Endothelial cell of umbilical vein (primary cell): ENCODE data around the gene EVPLL. TPM values are rescaled to one million over a fixed set of nuclear protein-coding genes. Genes with fewer than 3 reads are reported as not detected.

Experiments
- BruUV-seq: library from RNA; stranded (reverse); fragments of 400-500 nt; replicated peaks from 2 replicates; lab custom pipeline; 2021; lab: Mats Ljungman, UMichigan
- CTCF ChIA-PET: fragments of 300-600, 350-600 bp; sonication (Branson Sonifier 250); formaldehyde crosslinking; loops from one replicate; lab custom pipeline; 2021; ENCODE audit warnings: antibody characterized with exemption, inconsistent platforms; lab: Charles Lee
- POLR2A ChIA-PET: fragments of 300-600, 350-600 bp; sonication (Branson Sonifier 250); formaldehyde crosslinking; loops from one replicate; lab custom pipeline; 2021; ENCODE audit warnings: antibody characterized with exemption, inconsistent platforms; lab: Charles Lee
- DNase-seq: peaks from one replicate; pipeline ENCODE4 v3.0.0-alpha.2; 2011; ENCODE audit warnings: low read depth, low spot score
- FAIRE-seq: peaks from 2 replicates; lab custom pipeline; 2011; peaks lifted over from hg19 to GRCh38; lab: Jason Lieb, UNC
- H2AFZ ChIP-seq: 2 replicates; pipeline ENCODE4 v1.6.0; 2012; ENCODE audit warnings: low read depth, low read length, control low read depth, inconsistent platforms
- H3K27ac ChIP-seq: 2 replicates; pipeline ENCODE4 v1.5.1; 2011; ENCODE audit warnings: low read depth, mild to moderate bottlenecking, control low read depth, low read length, moderate library complexity; ENCODE audit not compliant: insufficient read depth
- H3K27me3 ChIP-seq, 2 experiments: 2 replicates each; pipeline versions ENCODE4 v1.6.0 to v1.6.1; 2011; ENCODE audit warnings: low read length in 2 of 2, mixed read lengths in 1 of 2; ENCODE audit not compliant: control insufficient read depth in 2 of 2, insufficient read depth in 2 of 2
- H3K36me3 ChIP-seq, 2 experiments: 2 replicates in 1 of 2; 3 replicates in 1 of 2; pipeline ENCODE4 v1.5.1; 2011; ENCODE audit warnings: low read length in 2 of 2, mild to moderate bottlenecking in 1 of 2, moderate library complexity in 1 of 2; ENCODE audit not compliant: control insufficient read depth in 2 of 2, insufficient read depth in 2 of 2; ENCODE audit errors: extremely low read depth in 1 of 2
- H3K4me1 ChIP-seq: 3 replicates; pipeline ENCODE4 v1.5.1; 2011; ENCODE audit warnings: mild to moderate bottlenecking, low read length; ENCODE audit not compliant: control insufficient read depth, insufficient read depth; ENCODE audit errors: extremely low read depth
- H3K4me2 ChIP-seq: 2 replicates; pipeline ENCODE4 v1.6.1; 2011; ENCODE audit warnings: low read length, control low read depth, mixed read lengths; ENCODE audit not compliant: insufficient read depth
- H3K4me3 ChIP-seq, 3 experiments: fragments of 200-600 bp in 1 of 3; sonication (generic), shearing (Covaris generic) in 1 of 3; replicated peaks in 1 of 3; 2 replicates each; pipeline ENCODE4 v1.5.1; 2011 to 2016; ENCODE audit warnings: control low read depth in 3 of 3, low read length in 3 of 3, mild to moderate bottlenecking in 2 of 3, inconsistent platforms in 1 of 3, low read depth in 1 of 3, moderate library complexity in 1 of 3; ENCODE audit not compliant: insufficient read depth in 1 of 3
- H3K79me2 ChIP-seq: 2 replicates; pipeline ENCODE4 v1.6.0; 2012; ENCODE audit warnings: low read length, inconsistent platforms; ENCODE audit not compliant: control insufficient read depth, insufficient read depth
- H3K9ac ChIP-seq: replicated peaks from 2 replicates; pipeline ENCODE3; 2011; ENCODE audit warnings: low read length, control low read depth; ENCODE audit not compliant: insufficient read depth; ENCODE audit errors: extremely low read depth
- H3K9me1 ChIP-seq: replicated peaks from 3 replicates; pipeline ENCODE4 v1.6.0; 2011; ENCODE audit warnings: mild to moderate bottlenecking, low read length; ENCODE audit not compliant: control insufficient read depth, insufficient read depth; ENCODE audit errors: extremely low read depth
- H3K9me3 ChIP-seq: replicated peaks from 2 replicates; pipeline ENCODE4 v1.5.1; 2012; ENCODE audit warnings: low read length, inconsistent platforms; ENCODE audit not compliant: control insufficient read depth, insufficient read depth
- H4K20me1 ChIP-seq: replicated peaks from 2 replicates; pipeline ENCODE3; 2011; ENCODE audit warnings: mild to moderate bottlenecking, low read length; ENCODE audit not compliant: control insufficient read depth, insufficient read depth; ENCODE audit errors: extremely low read depth
- EZH2 ChIP-seq: IDR thresholded peaks from 2 replicates; pipeline ENCODE4 v1.6.1; 2012; ENCODE audit warnings: borderline replicate concordance, low read depth, mild to moderate bottlenecking, moderate library complexity, low read length, inconsistent platforms; ENCODE audit not compliant: severe bottlenecking
- FOS ChIP-seq: IDR thresholded peaks from 2 replicates; pipeline ENCODE4 v1.6.1; 2011; ENCODE audit warnings: mild to moderate bottlenecking, low read length, moderate library complexity, borderline replicate concordance; ENCODE audit not compliant: insufficient read depth
- GATA2 ChIP-seq: IDR thresholded peaks from 2 replicates; pipeline ENCODE4 v1.7.0; 2011; ENCODE audit warnings: low read depth, mild to moderate bottlenecking, moderate library complexity, mixed read lengths, low read length; ENCODE audit not compliant: insufficient read length, insufficient read depth
- JUN ChIP-seq: IDR thresholded peaks from 2 replicates; pipeline ENCODE4 v1.6.1; 2011; ENCODE audit warnings: borderline replicate concordance, low read depth; ENCODE audit not compliant: insufficient read length, insufficient read depth
- MAX ChIP-seq: IDR thresholded peaks from 2 replicates; pipeline ENCODE4 v1.6.1; 2011; ENCODE audit not compliant: insufficient read depth, insufficient read length
- MYC ChIP-seq: IDR thresholded peaks from one replicate; pipeline ENCODE4 v1.6.1; 2011; ENCODE audit warnings: mild to moderate bottlenecking, low read depth, low read length
- POLR2A ChIP-seq: IDR thresholded peaks from 2 replicates; pipeline ENCODE4 v1.6.1; 2012; ENCODE audit warnings: low read depth, mild to moderate bottlenecking, control low read depth, low read length
- POLR2AphosphoS5 ChIP-seq: IDR thresholded peaks from 2 replicates; pipeline ENCODE4 v1.6.1; 2012; ENCODE audit warnings: low read depth, mild to moderate bottlenecking, control low read depth, low read length, moderate library complexity; ENCODE audit not compliant: insufficient read depth
- dilution Hi-C: fragments of 300-500 bp; cut with MboI; formaldehyde crosslinking; loops from one replicate; pipeline ENCODE4 v1.15.0; 2019; ENCODE audit warnings: low sequenced_read_pairs; ENCODE audit not compliant: extremely low pct_ligation_motif_present
- intact Hi-C: fragments of 100-400 bp; cut with micrococcal nuclease; formaldehyde crosslinking; loops from one replicate; pipeline ENCODE4 v1.10.0; 2022
- polyA plus RNA-seq, 4 experiments: library from polyadenylated mRNA; depleted of rRNA in 3 of 4; stranded (reverse) in 3 of 4; unstranded in 1 of 4; fragments of >200 nt; gene quantifications; 2 replicates each; pipeline versions ENCODE4 v1.2.1 to v1.2.3, GENCODE V29; 2011 to 2012; ENCODE audit warnings: missing spikeins in 1 of 4
- total RNA-seq: library from RNA; stranded (reverse); gene quantifications from 2 replicates; pipeline ENCODE4 v1.2.3, GENCODE V29; 2021
- TF ChIP-seq, protein P1 (sequence below), 2 donors: IDR thresholded peaks; 1 replicate in 1 of 2; 2 replicates in 1 of 2; pipeline ENCODE4 v1.5.1; 2011; ENCODE audit warnings: low read length in 2 of 2, mild to moderate bottlenecking in 2 of 2, moderate library complexity in 2 of 2, control low read depth in 1 of 2, inconsistent platforms in 1 of 2, low read depth in 1 of 2; ENCODE audit not compliant: insufficient read depth in 1 of 2; ENCODE audit errors: extremely low read depth in 1 of 2

The EVPLL gene
- total and polyA plus RNA-seq, 2 donors (not counting 3 experiments of a cell fraction or from before 2014, with no cell fraction given), result not detected

GRCh38 chr17:18356624-18357023 lies 21.0 kb upstream of the EVPLL start:
- intact Hi-C loops, result no loop called here
- Histone ChIP-seq H3K9me1 (no peaks in the 10 kb centered on the region), H3K4me1 (no peaks in the 10 kb centered on the region), H3K36me3 (no peaks in the 10 kb centered on the region), H3K9me3 (no peaks in the 10 kb centered on the region), H3K79me2 (no peaks in the 10 kb centered on the region), H3K27me3 (no peaks in the 10 kb centered on the region), H3K4me3 (no peak overlapping the region), H3K27ac (no peak overlapping the region), H3K9ac (no peak overlapping the region), H2AFZ (no peak overlapping the region), H3K4me2 (no peak overlapping the region), H4K20me1 (no peaks in the 10 kb centered on the region)
- TF ChIP-seq POLR2A, result no peak
- TF ChIP-seq FOS, result no peak
- TF ChIP-seq POLR2AphosphoS5, result no peak
- TF ChIP-seq MAX, result no peak
- CTCF ChIA-PET, result interaction anchor here (1.3 kb wide), 1 partner anchor 17 kb away, joined by 3 read pairs; no protein-coding TSS in a partner anchor
- BruUV-seq, result no TSS peak
- dilution Hi-C loops, result no loop called here
- POLR2A ChIA-PET, result no interaction called here
- DNase-seq (no peak), FAIRE-seq (no peak)

DNA sequence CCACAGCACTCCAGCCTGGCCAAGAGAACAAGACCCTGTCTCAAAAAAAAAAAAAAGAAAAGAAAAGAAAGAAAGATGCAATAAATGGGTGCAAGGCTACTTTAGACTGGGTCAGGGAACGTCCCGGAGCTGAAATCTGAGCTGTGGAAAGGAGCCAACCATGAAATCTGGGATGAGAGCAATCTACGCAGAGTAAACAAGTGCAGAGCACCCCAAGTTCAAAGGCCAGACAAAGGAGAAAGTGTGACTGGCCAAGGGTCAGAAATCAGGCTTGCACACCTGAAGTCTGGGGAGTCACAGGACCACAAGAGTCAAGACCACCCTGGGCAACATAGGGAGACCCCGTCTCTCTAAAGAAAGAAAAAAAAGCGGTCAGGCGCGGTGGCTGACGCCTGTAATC lies 17.1 kb upstream of the EVPLL start:
- intact Hi-C loops, result no loop called here
- H3K4me1 ChIP-seq, result peaks cover 6% of the 10 kb centered on the region
- dilution Hi-C loops, result no loop called here
- no peak overlapping the region for H3K27ac ChIP-seq
- DNase-seq, result no peak
- no peak overlapping the region for H3K9ac ChIP-seq
- no peaks in the 10 kb centered on the region for H3K9me1 ChIP-seq
- no peaks in the 10 kb centered on the region for H4K20me1 ChIP-seq
- H3K9me3 ChIP-seq, result no peaks in the 10 kb centered on the region
- TF ChIP-seq EZH2 (no peak), FOS (no peak), MYC (no peak), MAX (no peak), POLR2AphosphoS5 (no peak), JUN (no peak), POLR2A (no peak), GATA2 (no peak)
- TF ChIP-seq, protein P1, sequence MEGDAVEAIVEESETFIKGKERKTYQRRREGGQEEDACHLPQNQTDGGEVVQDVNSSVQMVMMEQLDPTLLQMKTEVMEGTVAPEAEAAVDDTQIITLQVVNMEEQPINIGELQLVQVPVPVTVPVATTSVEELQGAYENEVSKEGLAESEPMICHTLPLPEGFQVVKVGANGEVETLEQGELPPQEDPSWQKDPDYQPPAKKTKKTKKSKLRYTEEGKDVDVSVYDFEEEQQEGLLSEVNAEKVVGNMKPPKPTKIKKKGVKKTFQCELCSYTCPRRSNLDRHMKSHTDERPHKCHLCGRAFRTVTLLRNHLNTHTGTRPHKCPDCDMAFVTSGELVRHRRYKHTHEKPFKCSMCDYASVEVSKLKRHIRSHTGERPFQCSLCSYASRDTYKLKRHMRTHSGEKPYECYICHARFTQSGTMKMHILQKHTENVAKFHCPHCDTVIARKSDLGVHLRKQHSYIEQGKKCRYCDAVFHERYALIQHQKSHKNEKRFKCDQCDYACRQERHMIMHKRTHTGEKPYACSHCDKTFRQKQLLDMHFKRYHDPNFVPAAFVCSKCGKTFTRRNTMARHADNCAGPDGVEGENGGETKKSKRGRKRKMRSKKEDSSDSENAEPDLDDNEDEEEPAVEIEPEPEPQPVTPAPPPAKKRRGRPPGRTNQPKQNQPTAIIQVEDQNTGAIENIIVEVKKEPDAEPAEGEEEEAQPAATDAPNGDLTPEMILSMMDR (IDR thresholded peaks at IDR 0.05; ENCODE audit: extremely low read depth in 1 of 2, insufficient read depth in 1 of 2, low read depth in 1 of 2, low read length in 2 of 2), result no peak
- no peak overlapping the region for H3K4me2 ChIP-seq
- no TSS peak for BruUV-seq
- no peaks in the 10 kb centered on the region for H3K27me3 ChIP-seq
- H3K4me3 ChIP-seq, result no peak overlapping the region
- POLR2A ChIA-PET, result no interaction called here
- no peak overlapping the region for H2AFZ ChIP-seq
- no peaks in the 10 kb centered on the region for H3K36me3 ChIP-seq
- peaks cover 8% of the 10 kb centered on the region for H3K79me2 ChIP-seq
- CTCF ChIA-PET, result no interaction called here
- FAIRE-seq, result no peak
